Effector CD4-positive, alpha-beta T cell (primary cell): ENCODE results near the gene MACROD2.

Experiments used
- DNase-seq: peaks from one replicate; pipeline ENCODE4 v3.0.0-alpha.2; 2020

MACROD2 gene

GRCh38 chr20:14832630-14833029 lies 837.3 kb downstream of the MACROD2 start:
- DNase-seq, result no peak

GRCh38 chr20:14838663-14839628 lies 843.6 kb downstream of the MACROD2 start:
- DNase-seq, result no peak

GRCh38 chr20:14845199-14846160 lies 850.2 kb downstream of the MACROD2 start:
- DNase-seq, result no peak

GRCh38 chr20:14848806-14849205 lies 853.5 kb downstream of the MACROD2 start:
- no peak for DNase-seq

- no peak for DNase-seq
Observed at GRCh38 chr20:14853079-14853478, 857.8 kb downstream of the MACROD2 start.

GRCh38 chr20:14855171-14855570 lies 859.9 kb downstream of the MACROD2 start:
- DNase-seq, result no peak

- no peak for DNase-seq
Observed at GRCh38 chr20:14859627-14860026, 864.3 kb downstream of the MACROD2 start.

GRCh38 chr20:14860410-14860814 lies 865.1 kb downstream of the MACROD2 start:
- DNase-seq, result no peak

- DNase-seq, result no peak
Observed at GRCh38 chr20:14861028-14861699, 865.8 kb downstream of the MACROD2 start.

GRCh38 chr20:14865169-14865568 lies 869.9 kb downstream of the MACROD2 start:
- DNase-seq, result no peak

- DNase-seq, result no peak
Observed at GRCh38 chr20:14865731-14866130, 870.4 kb downstream of the MACROD2 start.

GRCh38 chr20:14866841-14867514 lies 871.7 kb downstream of the MACROD2 start:
- DNase-seq, result no peak

- DNase-seq, result no peak
Observed at GRCh38 chr20:14877301-14878028, 882.1 kb downstream of the MACROD2 start.

- DNase-seq, result no peak
Observed at GRCh38 chr20:14878676-14879019, 883.3 kb downstream of the MACROD2 start.

GRCh38 chr20:14879020-14879697 lies 883.8 kb downstream of the MACROD2 start:
- no peak for DNase-seq

GRCh38 chr20:14879839-14880238 lies 884.5 kb downstream of the MACROD2 start:
- DNase-seq, result no peak

- no peak for DNase-seq
Observed at GRCh38 chr20:14881518-14881917, 886.2 kb downstream of the MACROD2 start.

GRCh38 chr20:14882157-14882556 lies 886.8 kb downstream of the MACROD2 start:
- DNase-seq, result no peak

GRCh38 chr20:14882846-14883245 lies 887.5 kb downstream of the MACROD2 start:
- DNase-seq, result no peak

- DNase-seq, result no peak
Observed at GRCh38 chr20:14883324-14883723, 888.0 kb downstream of the MACROD2 start.

GRCh38 chr20:14885661-14886060 lies 890.3 kb downstream of the MACROD2 start:
- no peak for DNase-seq
